Cerebellar nuclear complex (tissue), 1 donor: ENCODE results near the gene MAPK8IP3.

Experiments
- DNase-seq, 2 experiments: peaks; one replicate each; lab custom pipeline; 2025; lab: John Stamatoyannopoulos, UW

MAPK8IP3 gene

DNA sequence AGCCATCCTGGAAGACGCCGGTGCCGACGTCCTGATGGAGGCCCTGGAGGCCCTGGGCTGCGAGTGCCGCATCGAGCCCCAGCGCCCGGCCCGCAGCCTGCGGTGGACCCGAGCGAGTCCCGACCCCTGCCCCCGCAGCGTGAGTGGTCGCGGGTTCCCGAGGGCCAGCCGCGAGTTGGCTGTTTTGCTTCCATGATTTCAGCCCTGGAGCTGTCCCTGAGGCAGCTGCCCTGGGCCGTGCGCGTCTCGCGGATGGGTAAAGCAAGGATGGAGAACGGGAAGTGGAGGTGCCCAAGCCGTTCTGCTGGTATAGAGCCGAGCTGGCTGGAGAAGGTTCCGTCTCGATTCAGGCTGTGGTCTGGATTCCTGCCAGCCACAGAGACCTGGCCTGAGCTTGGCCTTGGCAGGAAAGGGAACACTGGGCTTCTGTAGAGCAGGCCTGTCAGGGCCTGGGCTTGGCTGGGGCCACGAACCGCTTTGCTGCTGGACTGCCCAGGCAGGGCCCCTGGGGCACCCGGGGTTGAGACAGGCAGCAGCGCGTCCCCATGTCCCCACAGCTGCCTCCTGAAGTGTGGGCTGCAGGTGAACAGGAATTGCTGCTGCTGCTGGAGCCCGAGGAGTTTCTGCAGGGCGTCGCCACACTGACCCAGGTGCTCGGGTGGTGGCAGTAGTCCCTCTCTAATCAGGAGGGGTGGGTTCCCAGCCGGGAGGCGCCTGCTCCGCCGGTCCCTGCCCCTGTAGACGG, 67.9 kb downstream of the MAPK8IP3 start:
- DNase-seq = no peak

DNA sequence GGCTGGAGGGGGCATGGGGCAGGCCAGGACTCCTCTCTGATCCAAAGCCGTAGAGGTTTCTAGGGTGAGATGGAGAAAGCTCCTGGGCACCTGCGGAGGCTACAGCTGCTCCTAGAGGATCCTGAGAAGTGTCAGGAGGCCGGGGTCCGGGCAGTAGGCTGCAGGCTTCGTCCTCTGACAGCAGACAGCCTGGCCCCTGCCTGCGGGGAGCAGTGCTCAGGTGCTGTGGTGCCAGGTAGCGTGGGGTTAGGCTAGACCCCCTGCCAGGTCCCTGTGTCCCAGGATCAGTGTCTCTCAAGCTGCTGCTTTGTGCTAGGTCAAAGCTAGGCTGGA, 68.4 kb downstream of the MAPK8IP3 start:
- DNase-seq = no peak

DNA sequence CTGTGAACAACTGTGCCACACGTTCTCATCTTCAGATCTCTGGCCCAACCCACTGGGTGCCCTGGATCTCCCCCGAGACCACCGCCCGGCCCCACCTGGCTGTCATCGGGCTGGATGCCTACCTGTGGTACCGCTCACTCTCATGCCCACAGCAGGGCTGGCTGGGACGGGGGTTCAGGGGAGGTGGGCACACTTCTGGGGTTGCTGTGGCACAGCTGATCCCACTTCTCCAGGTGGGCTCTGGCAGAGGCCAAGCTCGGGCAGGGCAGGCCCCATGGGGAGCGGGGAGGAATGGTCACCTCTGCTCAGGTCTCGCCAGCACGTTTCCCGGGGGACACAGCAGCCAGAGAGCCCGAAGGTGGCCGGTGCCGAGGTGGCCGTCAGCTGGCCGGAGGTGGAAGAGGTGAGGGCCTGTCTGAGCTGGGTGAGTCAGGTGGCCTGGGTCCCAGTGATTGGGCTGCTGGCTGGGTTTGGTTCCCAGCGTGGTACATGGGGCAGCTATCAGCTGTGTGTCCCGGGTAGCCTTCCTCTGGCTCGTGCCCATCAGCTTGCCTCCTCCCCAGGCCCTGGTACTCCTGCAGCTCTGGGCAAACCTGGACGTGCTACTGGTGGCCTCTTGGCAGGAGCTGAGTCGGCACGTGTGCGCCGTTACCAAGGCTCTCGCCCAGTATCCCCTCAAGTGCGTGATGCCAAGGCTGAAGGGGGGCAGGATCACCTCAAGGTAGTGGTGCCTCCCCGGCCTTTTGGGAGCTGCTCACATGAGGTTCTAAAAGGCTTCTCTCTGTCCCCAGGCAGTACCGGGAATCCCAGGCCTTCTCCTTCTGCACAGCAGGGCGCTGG, 69.2 kb downstream of the MAPK8IP3 start:
- no peak for DNase-seq

DNA sequence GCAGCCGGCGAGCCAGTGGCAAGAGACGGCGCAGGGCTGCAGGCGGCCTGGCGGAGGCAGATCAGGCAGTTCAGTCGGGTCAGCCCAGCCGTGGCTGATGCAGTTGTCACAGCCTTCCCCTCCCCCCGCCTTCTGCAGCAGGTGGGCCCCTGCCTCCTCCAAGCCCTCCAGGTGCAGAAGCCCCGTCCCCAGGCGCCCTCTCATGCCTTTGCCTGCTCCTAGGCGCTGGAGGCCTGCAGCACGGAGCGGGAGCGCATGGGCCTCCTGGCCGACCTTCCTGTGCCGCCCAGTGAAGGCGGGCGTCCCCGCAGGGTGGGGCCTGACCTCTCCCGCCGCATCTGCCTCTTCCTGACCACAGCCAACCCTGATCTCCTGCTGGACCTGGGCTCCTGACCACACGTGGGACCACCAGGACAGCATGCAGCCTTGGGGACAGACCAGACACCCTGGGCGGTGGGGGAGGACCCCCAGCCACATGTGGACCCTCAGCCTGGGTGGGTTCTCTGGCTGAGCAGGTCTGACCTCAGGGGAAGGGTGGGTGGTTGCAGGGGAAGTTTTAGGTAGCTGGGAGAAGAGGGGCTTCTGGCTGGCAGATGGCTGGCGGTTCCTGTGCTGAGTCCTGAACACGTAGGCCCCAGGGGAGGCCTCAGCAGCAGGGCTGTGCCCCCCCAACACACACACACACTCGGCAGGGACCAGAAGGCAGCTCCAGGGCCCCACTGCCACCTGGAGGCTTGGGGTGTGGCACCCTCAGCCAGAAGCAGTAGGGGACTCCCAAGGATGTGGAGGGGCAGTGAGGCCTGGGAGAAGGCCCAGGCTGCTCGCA, 70.1 kb downstream of the MAPK8IP3 start:
- no peak for DNase-seq

DNA sequence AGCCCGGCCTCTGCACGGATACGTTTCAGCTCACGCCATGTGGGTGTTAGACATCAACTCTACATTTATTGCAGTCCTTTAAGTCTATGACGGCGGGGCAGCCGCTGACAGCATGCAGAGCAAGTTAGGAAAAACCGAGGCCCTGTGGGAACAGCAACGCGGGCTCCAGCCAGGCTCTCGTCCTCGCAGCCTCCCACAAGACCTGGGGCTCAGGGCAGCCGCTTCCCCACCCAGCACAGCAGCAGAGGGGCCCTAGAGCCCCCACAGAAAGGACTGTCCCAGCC, 70.6 kb downstream of the MAPK8IP3 start:
- DNase-seq = no peak

DNA sequence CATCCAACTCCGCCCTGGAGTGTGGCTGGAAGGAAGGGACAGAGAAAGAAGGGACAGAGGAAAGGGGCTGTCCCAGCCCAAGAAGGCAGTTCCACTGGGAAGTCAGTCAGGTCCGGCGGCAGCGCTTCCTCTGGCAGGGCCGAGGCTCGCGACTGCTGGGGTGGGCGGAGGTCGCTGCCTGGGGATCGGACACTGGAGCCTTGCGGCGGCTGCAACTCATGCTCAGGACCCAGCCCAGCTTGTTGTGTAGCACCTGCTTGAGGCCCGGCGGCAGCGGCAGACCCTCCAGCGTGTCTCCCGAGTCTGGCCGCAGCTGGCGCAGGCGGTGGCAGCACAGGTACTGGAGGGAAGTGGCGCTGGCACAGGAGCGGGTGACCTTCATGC, 71.0 kb downstream of the MAPK8IP3 start:
- no peak for DNase-seq

DNA sequence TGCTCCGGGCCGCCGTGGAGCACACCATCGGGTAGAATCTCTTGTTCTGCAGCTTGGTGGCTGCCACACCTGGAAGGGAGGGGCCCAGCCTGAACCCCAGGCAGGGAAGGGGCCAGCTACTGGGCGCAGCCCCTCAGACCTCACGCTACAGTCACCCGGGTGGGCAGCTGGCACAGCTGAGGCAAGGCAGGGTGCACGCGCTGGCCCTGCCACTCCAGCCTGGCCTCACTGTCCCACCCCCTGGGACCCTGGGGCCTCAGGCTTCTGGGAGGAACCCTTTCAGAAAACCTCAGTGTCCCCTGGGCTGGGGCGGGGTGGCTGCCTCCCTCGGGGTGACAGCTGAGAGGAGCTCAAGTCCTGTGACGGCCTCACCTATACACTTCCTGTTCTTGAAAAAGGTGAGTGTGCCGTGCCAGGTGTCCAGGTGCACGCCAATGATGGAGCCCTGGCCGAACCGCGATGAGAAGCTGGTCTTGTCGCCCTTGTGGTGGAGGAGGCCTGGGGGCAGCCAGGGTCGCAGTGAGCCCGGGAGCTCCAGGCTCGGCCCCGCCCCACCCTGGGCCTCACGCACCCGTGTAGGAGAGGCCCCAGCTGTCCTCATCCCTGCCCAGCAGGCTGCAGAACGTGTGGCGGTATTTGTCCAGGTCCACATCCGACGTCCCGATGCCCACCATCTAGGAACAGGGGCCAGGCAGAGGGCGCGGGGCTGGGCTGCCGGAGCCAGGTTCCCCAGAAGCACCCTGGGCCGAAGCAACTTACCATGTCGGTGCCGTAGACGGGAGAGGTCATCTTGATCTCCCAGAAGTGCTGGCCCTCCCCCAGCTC, 71.6 kb downstream of the MAPK8IP3 start:
- no peak for DNase-seq

DNA sequence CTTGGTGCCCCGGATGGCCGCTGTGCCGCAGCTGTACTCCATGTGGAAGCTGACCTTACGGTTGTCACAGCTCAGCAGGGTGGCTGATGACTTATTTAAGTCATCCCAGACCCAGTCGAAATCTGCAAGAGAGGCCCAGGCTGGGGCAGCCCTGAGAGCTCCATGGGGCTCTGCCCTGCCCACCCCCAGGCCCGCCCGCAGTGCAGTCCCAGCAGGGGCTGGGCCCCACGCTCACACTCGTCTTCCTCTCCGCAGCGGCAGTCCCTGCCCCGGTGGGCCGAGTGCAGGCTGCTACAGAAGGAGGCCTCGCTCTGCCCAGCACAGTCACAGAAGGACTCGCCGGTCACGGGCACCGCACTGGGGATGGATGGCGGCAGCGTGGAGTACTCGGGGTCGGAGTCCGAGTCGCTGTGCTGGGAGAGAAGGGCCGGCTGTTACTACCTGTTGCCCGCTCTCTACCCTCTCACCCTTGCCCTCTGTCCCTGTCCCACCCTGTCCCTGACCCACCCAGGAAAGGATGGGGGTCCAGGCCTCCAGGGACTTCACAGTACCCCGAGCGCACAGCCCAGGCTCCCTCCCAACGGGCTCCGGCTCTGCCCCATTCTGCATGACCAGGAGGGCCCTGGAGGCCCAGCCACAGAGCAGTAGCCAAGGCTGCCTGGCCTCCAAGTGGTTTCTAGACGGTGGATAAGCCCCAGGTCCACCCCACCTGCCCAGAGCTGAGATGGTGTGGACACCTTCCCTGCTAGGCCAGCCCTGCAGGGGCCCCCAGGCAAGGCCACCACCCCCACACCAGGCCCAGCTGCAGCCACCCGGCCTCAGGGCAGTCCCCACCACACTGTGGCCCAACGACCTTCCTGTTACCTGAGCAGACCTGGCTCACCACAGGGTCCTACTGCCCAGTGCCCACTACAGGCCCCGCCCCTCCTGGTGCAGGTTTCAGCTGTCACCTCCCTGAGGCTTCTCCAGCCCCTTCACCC, 72.5 kb downstream of the MAPK8IP3 start:
- DNase-seq = no peak

DNA sequence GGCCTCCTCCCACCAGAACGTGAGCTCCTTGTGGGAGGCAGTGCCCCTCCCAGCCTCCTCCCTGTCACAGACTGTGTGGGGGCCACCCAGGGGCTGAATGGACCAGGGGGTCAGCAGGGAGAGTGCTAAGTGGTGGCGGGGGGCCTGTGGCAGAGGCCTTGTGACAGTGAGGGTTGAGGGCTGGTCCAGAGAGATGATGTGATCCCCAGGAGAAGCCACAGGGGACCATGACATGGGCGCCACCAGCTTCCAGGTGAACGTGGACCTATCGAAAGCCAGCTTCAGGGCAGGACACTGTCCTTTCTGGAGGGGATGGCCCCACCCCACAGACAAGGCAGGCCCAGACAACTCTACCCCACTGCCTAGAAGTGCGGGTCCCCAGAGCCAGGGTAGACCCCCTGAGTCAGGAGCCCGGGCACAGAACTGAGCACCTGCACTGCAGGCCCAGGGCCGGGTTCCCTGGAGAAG, 73.3 kb downstream of the MAPK8IP3 start:
- DNase-seq = no peak

DNA sequence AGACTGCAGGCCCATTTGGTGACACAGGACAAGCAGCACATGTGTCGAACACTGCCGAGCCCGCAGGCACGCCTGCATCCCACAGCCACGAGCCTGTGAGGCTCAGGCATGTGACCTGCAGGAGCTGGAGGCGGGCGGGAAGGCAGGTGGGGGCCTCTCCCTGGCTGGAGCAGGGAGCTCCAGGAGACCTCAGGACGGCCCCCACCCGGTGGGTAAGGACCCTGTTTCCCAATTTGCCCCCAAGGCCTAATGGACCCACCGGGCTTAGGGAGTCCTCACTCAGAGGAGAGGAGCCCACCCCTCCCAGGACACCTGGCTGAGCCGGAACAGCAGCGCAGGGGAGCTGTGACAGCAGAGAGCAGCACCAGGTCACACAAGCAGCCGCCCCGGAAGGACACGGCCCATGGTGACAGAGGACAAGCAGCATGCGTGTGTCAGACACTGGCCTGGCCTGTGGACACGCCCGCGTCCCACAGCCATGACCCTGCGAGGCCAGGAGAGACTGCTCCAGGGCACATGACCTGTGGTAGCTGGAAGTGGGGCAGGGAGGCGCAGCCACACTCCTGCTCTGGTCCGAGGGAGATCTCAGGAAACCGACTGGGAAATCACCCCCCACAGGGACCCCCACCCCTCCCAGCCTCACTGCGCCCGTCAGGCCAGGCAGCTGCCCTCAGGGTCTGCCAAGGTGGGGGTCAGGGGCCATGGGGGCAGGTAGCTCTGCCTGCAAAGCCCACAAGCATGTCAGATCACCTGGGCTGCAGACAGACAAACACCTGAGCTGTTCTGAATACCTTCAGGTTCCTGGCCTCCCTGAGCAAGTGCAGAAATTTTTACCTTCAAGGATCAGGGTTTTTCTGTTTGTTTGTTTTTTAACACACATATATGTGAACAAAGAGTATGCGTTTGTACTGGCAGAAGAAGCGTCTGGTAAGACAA, 74.0 kb downstream of the MAPK8IP3 start:
- DNase-seq = no peak

DNA sequence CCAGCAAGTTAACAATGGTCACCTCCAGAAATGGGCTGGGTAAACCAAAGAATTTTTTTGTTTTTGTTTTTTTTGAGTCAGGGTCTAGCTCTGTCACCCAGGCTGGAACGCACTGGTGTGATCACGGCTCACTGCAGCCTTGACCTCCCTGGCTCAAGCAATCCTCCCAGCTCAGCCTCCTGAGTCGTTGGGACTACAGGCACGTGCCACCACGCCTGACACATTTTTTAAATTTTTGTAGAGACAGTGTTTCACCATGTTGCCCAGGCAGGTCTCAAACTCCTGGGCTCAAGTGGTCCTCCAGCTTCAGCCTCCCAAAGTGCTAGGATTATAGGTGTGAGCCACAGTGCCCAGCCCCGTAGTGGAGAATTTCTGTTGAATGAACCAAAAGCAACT, 74.7 kb downstream of the MAPK8IP3 start:
- DNase-seq = no peak

DNA sequence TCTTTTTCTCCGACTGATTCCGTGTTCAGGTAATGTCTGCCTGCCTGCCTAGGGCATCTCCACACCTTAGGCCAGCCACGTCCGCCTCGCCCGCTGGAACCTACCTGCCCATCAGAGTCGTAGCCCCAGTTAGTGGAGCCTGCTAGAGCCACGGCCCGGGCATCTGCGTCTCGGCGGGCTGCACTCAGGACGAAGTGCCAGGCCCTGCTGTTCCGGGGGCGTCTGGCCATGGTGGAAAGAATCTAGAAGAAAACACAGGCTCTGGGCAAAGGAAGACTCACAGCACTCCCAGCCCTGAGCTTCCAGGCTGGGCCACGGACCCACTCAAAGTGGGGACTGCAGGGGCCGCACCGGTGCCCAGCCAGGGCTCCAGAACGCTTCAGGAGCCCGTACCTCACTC, 75.3 kb downstream of the MAPK8IP3 start:
- DNase-seq = no peak

DNA sequence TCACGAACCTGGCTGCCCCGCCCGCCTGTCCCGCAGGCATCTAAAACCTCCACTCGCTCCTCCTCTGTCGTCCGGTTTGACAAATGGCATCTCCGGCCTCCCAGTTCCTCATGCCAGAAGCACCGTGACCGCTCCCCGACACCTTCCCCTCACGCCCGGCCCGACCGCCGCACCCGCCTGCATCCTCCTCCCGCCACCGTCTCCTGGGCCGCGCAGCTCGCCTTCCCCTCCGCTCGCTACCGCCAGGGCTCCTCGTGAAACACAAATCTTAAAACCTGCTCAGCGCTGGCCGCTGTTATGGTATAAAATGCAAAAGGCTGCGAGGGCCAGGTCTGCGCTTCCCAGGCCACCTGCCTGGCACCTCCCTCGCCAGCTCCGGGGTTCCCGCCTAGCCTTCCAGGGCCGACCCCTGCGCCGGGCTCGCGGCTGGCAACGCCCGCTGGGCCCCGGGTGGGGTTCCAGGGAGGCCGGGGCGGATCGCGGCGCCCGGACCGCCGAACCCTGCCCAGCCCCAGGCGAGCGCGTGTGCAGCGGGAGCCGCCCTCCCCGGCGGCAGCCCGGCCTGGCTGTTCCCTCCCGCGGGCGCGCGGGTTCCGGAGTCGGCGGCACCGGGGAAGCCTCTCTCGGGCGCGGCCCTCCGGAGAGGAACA, 75.9 kb downstream of the MAPK8IP3 start:
- DNase-seq = no peak

DNA sequence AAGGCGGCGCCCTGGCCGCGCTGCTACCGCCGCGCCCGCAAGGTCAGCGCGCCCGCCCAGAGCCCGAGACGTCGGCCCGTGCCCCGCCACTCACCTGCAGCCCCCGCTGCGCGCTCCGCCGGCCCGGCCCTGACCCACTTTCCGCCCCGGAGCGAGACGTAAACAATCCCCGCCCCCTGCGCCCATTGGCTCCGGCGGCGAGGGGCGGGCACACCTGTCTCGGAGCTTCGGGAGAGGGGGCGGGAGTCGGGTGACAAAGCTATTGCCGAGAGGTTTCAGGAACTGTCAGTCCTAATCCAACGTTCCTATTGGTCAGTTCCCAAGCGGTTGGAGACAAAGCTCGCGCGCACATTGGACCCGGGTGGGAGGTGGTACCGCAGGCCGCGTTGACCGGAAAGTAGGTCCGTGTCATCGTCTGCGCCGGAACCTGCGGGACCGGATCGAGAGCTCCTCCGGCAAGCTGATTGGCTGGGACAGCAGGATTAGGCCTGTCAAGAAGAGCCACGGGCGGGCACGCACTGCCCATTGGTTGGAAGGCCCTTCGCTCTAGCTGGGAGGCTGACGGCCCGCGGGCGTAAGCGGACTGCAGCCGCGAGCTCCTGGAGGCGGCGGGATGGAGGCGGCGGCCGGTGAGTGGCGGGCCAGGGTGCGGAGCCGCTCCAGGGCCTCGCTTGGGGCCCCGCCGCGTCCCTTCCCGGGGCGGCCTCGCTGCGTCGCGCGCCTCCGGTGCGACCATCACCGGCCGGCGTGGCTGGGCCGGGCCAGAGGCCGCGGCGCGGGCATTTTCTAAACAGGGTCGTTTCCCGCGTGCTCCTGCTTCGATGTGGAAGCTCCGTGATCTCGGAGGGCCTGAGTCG, 76.6 kb downstream of the MAPK8IP3 start, which contains the start of the genes NUBP2 and SPSB3:
Gene NUBP2 (plus strand): TSS at position 553 of the 857 bp plus-strand sequence. CDS start 61 bp downstream, at position 614.
Gene SPSB3 (minus strand): TSS at position 164 of the 857 bp plus-strand sequence. CDS start 1,088 bp downstream, outside the sequence.
- peak; percentile 98 to 99 for DNase-seq

DNA sequence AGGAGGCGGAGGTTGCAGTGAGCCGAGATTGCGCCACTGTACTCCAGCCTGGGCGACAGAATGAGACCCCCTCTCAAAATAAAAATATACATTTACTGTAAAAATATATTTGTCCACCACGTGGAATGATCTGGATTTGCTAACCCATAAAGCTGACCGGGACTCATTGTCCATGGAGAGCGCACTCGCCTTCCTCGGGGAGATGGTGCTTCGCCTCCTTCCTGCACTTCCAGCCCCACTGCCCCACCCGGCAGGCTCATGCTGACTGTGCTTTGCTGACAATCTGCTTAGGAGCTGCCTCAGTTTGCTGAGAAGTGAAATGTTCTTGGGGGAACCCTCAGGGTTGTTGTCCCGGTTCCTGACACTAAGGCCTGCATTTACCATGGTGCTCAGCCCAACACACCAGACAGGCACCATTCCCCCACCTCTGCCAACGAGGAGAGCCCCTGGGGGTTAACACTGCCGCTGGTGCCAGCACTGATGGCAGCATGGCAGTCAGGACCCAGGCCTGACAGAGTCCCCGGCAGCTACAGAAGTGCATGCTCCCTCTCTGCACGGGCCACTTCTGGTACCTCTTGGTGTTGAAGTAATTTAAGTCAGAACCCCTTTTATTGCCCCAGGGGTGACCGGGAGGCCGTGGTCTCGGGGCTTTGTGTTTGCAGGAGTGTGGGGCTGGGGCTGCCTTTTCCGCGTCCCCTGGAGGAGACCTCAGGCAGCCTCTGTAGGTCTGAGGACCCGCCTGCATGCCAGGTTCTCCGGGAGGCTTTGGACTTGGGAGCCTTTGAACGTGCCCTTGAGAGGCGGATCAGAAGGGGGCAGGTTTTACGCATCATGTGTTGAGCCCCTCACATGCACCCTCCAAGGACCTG, 79.2 kb downstream of the MAPK8IP3 start:
- DNase-seq = no peak

DNA sequence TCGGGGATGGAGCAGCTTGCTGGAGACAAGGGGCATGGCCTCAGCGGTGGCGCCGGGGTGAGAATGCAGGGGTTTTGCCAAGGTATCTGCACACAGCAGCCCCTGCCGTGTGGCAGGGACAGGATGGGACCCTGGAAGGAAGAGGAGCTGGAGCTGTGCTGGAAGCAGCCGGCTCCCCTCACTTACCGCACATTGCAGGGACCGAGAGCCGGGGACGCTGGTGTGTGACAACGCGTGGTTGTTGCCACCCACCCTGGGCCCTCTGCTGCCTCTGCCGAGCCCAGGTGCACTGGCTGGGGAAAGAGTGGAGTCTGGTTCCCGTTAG, 79.8 kb downstream of the MAPK8IP3 start:
- DNase-seq = no peak
